ENCODE data around the gene CACFD1. TPM values are rescaled to one million over a fixed set of nuclear protein-coding genes. Genes with fewer than 3 reads are reported as not detected.

The CACFD1 gene
- total RNA-seq, 1 experiment from 2014 or later: 7.5 TPM

GRCh38 chr9:133454943-133455673, 4.7 kb upstream of the CACFD1 start:
- no peak overlapping the region for H3K27ac ChIP-seq (ENCODE audit: low read length)
- no peak for TF ChIP-seq EZH2 (IDR thresholded peaks at IDR 0.05; ENCODE audit: low read length, unreplicated experiment)
- TF ChIP-seq EZH2phosphoT487 (IDR thresholded peaks at IDR 0.05; ENCODE audit: borderline replicate concordance, low read length): no peak
- no peak for TF ChIP-seq CTCF (conservative IDR thresholded peaks at IDR 0.05; ENCODE audit: low read depth, low read length)
- H3K9me2 ChIP-seq (replicated peaks; ENCODE audit: low read length): no peaks in the 10 kb centered on the region
- no TSS peak for BruUV-seq (replicated peaks)
- no peaks in the 10 kb centered on the region for H3K36me3 ChIP-seq (ENCODE audit: low read depth, low read length)
- H3K4me3 ChIP-seq (ENCODE audit: low read length): no peak overlapping the region
- no peaks in the 10 kb centered on the region for H3K79me2 ChIP-seq (ENCODE audit: low read length)
- no peaks in the 10 kb centered on the region for H3F3A ChIP-seq (ENCODE audit: low read length, unreplicated experiment)
- no peaks in the 10 kb centered on the region for H3K9me3 ChIP-seq (ENCODE audit: low read length)
- no peak overlapping the region for H2AFZ ChIP-seq (ENCODE audit: low read length)
- intact Hi-C loops (cut with micrococcal nuclease): no loop called here
- CTCF ChIA-PET: no interaction called here
- H3K4me2 ChIP-seq (ENCODE audit: low read length): no peak overlapping the region
- H3K9ac ChIP-seq (ENCODE audit: low read length): no peak overlapping the region
- DNase-seq (no peak), ATAC-seq (no peak)
- peaks cover 6% of the 10 kb centered on the region; the same call in 1 of the 2 replicates for H3K4me1 ChIP-seq (ENCODE audit: insufficient read depth, low read length)
- H4K20me1 ChIP-seq (ENCODE audit: low read length): no peaks in the 10 kb centered on the region
- H3K27me3 ChIP-seq (ENCODE audit: low read length): no peaks in the 10 kb centered on the region
- POLR2A ChIA-PET (ENCODE audit: unreplicated experiment): no interaction called here

- H3K4me1 ChIP-seq (ENCODE audit: insufficient read depth, low read length): peaks cover 11% of the 10 kb centered on the region; the same call in 1 of the 2 replicates
- no peaks in the 10 kb centered on the region for H3K9me3 ChIP-seq (ENCODE audit: low read length)
- no peaks in the 10 kb centered on the region for H3K27me3 ChIP-seq (ENCODE audit: low read length)
- no peaks in the 10 kb centered on the region for H3K79me2 ChIP-seq (ENCODE audit: low read length)
- no peak overlapping the region for H3K4me2 ChIP-seq (ENCODE audit: low read length)
- CTCF ChIA-PET: no interaction called here
- no peaks in the 10 kb centered on the region for H3K36me3 ChIP-seq (ENCODE audit: low read depth, low read length)
- ATAC-seq (no peak), DNase-seq (no peak)
- TF ChIP-seq EZH2phosphoT487 (IDR thresholded peaks at IDR 0.05; ENCODE audit: borderline replicate concordance, low read length) (no peak), EZH2 (IDR thresholded peaks at IDR 0.05; ENCODE audit: low read length, unreplicated experiment) (no peak), CTCF (conservative IDR thresholded peaks at IDR 0.05; ENCODE audit: low read depth, low read length) (no peak)
- intact Hi-C loops (cut with micrococcal nuclease): no loop called here
- no peaks in the 10 kb centered on the region for H4K20me1 ChIP-seq (ENCODE audit: low read length)
- H3F3A ChIP-seq (ENCODE audit: low read length, unreplicated experiment): no peaks in the 10 kb centered on the region
- H3K27ac ChIP-seq (ENCODE audit: low read length): no peak overlapping the region
- H3K9me2 ChIP-seq (replicated peaks; ENCODE audit: low read length): no peaks in the 10 kb centered on the region
- no TSS peak for BruUV-seq (replicated peaks)
- no peak overlapping the region for H3K4me3 ChIP-seq (ENCODE audit: low read length)
- POLR2A ChIA-PET (ENCODE audit: unreplicated experiment): no interaction called here
- no peak overlapping the region for H2AFZ ChIP-seq (ENCODE audit: low read length)
- H3K9ac ChIP-seq (ENCODE audit: low read length): no peak overlapping the region
Measured at GRCh38 chr9:133455936-133456335, 3.8 kb upstream of the CACFD1 start.

- Histone ChIP-seq H3K27ac (ENCODE audit: low read length) (no peak overlapping the region), H3K4me1 (ENCODE audit: insufficient read depth, low read length) (peaks cover 11% of the 10 kb centered on the region; the same call in 1 of the 2 replicates), H3K27me3 (ENCODE audit: low read length) (no peaks in the 10 kb centered on the region), H3F3A (ENCODE audit: low read length, unreplicated experiment) (no peaks in the 10 kb centered on the region), H3K9ac (ENCODE audit: low read length) (no peak overlapping the region), H4K20me1 (ENCODE audit: low read length) (no peaks in the 10 kb centered on the region), H3K36me3 (ENCODE audit: low read depth, low read length) (no peaks in the 10 kb centered on the region), H3K9me2 (replicated peaks; ENCODE audit: low read length) (no peaks in the 10 kb centered on the region), H2AFZ (ENCODE audit: low read length) (no peak overlapping the region), H3K4me2 (ENCODE audit: low read length) (no peak overlapping the region), H3K9me3 (ENCODE audit: low read length) (no peaks in the 10 kb centered on the region), H3K79me2 (ENCODE audit: low read length) (no peaks in the 10 kb centered on the region), H3K4me3 (ENCODE audit: low read length) (no peak overlapping the region)
- ChIA-PET CTCF (no interaction called here), POLR2A (ENCODE audit: unreplicated experiment) (no interaction called here)
- intact Hi-C loops (cut with micrococcal nuclease): no loop called here
- BruUV-seq (replicated peaks): no TSS peak
- ATAC-seq (no peak), DNase-seq (no peak)
- TF ChIP-seq EZH2 (IDR thresholded peaks at IDR 0.05; ENCODE audit: low read length, unreplicated experiment) (no peak), CTCF (conservative IDR thresholded peaks at IDR 0.05; ENCODE audit: low read depth, low read length) (peak; percentile 24; the same call in 1 of the 2 replicates)
Measured at GRCh38 chr9:133456409-133456808, 3.4 kb upstream of the CACFD1 start.
